GM10248 (cell line): Measurements from ENCODE around the gene CAMK1D.

Source experiments
- CTCF ChIA-PET: fragments of 300-600 bp; sonication (Branson Sonifier 250); formaldehyde crosslinking; extraction: SDS; loops from one replicate; lab custom pipeline; 2021; ENCODE audit warnings: antibody characterized with exemption; lab: Yijun Ruan, JAX
- POLR2A ChIA-PET: fragments of 350-650 bp; sonication (Branson Sonifier 250); formaldehyde crosslinking; extraction: SDS; loops from one replicate; lab custom pipeline; 2020; ENCODE audit warnings: antibody characterized with exemption; lab: Yijun Ruan, JAX
- DNase-seq: peaks from one replicate; pipeline ENCODE4 v3.0.0; 2012; ENCODE audit errors: extremely low spot score
- TF ChIP-seq, protein P1 (sequence below): IDR thresholded peaks from 2 replicates; pipeline ENCODE4 v1.5.1; 2012; ENCODE audit warnings: mild to moderate bottlenecking, low read depth; ENCODE audit errors: extremely low read depth, missing control alignments, control extremely low read depth

The CAMK1D gene

DNA sequence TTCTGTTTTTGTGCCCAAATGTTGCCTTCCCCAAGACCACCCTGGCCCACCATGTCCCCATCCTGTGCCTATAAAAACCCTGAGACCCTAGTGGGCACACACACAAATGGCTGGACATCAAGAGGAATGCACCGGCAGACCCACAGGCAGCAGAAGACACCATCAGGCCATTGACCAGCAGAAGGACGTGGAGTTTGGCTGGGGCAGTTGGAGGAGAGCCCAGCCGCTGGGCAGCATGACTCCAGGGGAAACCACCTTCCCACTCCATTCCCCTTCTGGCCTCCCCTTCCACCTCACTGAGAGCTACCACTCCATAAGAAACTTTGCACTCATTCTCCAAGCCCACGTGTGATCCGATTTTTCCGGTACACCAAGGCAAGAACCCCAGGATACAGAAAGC lies 309.2 kb downstream of the CAMK1D start:
- ChIA-PET CTCF (interaction anchor here (6.7 kb wide), 1 partner anchor 13 kb away, joined by 76 read pairs; no protein-coding TSS in a partner anchor), POLR2A (no interaction called here)
- TF ChIP-seq, protein P1, sequence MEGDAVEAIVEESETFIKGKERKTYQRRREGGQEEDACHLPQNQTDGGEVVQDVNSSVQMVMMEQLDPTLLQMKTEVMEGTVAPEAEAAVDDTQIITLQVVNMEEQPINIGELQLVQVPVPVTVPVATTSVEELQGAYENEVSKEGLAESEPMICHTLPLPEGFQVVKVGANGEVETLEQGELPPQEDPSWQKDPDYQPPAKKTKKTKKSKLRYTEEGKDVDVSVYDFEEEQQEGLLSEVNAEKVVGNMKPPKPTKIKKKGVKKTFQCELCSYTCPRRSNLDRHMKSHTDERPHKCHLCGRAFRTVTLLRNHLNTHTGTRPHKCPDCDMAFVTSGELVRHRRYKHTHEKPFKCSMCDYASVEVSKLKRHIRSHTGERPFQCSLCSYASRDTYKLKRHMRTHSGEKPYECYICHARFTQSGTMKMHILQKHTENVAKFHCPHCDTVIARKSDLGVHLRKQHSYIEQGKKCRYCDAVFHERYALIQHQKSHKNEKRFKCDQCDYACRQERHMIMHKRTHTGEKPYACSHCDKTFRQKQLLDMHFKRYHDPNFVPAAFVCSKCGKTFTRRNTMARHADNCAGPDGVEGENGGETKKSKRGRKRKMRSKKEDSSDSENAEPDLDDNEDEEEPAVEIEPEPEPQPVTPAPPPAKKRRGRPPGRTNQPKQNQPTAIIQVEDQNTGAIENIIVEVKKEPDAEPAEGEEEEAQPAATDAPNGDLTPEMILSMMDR, result no peak
- DNase-seq, result no peak

DNA sequence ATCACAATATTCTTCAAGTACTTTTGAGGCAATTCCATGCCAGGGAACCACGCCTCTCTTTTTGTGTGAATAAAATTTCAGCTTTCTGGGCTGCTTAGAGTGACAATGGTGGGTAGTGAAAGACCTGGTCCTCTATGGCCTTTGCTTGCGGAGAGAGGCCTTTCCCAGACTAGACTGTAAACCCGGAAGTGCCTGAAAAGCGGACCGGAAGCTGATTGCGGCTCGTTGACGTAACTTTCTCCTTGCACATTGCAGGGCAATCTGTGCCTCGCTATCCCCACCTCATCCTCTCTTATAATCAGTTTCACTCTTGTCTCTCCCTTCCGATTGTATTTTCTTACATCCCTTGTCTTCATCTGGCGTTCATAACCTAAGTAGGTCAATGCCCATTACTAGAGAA lies 310.4 kb downstream of the CAMK1D start:
- CTCF ChIA-PET, result no interaction called here
- POLR2A ChIA-PET, result no interaction called here
- DNase-seq, result no peak
- TF ChIP-seq, protein P1, result no peak

DNA sequence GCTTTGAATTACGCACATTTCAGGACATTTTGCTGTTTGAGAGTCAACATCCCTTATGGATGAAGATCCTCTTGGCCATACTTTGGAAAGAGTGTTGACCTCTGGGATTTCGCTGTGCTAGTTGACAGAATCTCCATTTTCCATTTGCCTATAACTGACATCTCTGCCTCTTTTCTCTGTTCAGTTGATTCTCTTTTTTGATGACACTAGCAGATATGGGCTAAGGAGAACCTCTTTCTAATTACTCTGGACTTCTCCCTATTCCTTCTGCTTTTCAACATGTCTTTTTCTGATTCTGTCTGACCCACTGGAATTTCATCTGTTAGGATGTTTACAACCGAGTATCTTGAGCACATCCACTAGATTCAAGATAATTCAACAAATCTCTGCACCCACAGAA lies 311.5 kb downstream of the CAMK1D start:
- TF ChIP-seq, protein P1, result no peak
- POLR2A ChIA-PET, result no interaction called here
- no peak for DNase-seq

DNA sequence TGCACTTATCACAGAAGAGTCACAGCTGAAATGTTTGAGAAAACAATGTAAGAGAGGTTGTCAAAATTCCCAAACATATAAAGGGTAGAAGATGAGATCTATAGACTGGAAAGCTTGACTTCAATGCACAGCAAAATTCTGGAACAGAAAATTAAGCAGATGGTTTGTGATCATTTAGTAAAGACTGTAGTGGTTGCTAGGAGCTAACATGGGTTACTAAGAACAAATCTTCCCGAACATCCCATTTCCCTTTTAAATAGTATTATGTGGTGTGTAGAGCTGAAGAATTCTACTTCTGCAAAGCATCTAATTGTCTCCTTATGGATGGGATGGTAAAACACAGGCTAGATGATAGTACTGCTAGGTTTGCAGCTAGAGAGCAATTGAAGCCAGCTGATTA lies 312.3 kb downstream of the CAMK1D start:
- TF ChIP-seq, protein P1, result no peak

More for the DNA sequence above, 311.5 kb downstream of the CAMK1D start:
- CTCF ChIA-PET, result no interaction called here

DNA sequence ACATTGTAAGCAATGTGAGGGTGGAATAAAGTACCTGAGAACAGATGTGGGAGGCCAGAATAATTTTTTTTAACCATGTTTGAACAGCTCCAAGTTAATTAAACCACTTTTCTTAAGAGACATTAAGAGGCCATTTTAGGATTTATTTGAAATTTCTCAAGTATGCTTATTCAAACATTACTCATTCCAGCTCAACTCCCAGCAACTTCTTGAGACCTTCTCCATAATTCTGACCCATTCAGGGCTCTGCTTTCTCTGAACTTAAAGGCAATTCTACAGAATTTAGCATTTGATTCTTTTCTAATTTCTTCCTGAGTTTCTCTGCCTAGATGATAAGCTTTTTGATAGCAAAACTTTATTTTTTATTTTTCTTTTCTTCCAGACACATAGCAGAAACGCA lies 314.5 kb downstream of the CAMK1D start:
- CTCF ChIA-PET, result interaction anchor here (1.0 to 3.4 kb wide), 3 partner anchors 9 to 399 kb away, joined by 3 to 20 read pairs (median 3); no protein-coding TSS in a partner anchor
- no peak for DNase-seq
- TF ChIP-seq, protein P1, result no peak
- POLR2A ChIA-PET, result no interaction called here

More for the DNA sequence above, 312.3 kb downstream of the CAMK1D start:
- CTCF ChIA-PET, result interaction anchor here (0.8 to 1.5 kb wide), 5 partner anchors 9 to 49 kb away, joined by 3 to 5 read pairs (median 3); no protein-coding TSS in a partner anchor
- DNase-seq, result no peak
- POLR2A ChIA-PET, result no interaction called here

DNA sequence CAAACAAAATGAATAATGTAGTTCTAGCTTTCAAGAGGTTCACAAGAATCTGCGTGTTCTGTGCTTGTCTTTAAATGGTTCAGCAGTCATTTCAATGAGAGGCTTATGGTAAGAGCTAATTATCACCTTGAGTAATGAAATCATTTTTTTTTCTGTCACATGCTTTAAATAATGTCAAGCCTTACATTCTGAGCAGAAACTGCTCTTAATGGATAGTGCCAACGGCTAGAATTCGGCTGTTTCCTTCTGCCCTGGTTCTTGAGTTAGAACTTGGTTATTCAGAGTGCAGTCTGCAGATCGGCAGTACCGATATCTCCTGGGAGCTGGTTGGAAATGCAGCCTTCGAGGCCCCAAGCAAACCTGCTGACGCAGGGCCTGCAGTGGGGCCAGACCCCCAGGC lies 316.2 kb downstream of the CAMK1D start:
- no peak for DNase-seq
- TF ChIP-seq, protein P1, result no peak
- CTCF ChIA-PET, result interaction anchor here (0.8 to 3.4 kb wide), 2 partner anchors 11 to 21 kb away, joined by 3 to 20 read pairs; no protein-coding TSS in a partner anchor
- POLR2A ChIA-PET, result interaction anchor here (0.6 kb wide), 1 partner anchor 623 kb away, joined by 5 read pairs; no protein-coding TSS in a partner anchor
